H4 (cell line): ENCODE results near the gene GNG11. TPM values are rescaled to one million over a fixed set of nuclear protein-coding genes. Genes with fewer than 3 reads are reported as not detected.

Experiments used
- DNase-seq: peaks from one replicate; pipeline ENCODE4 v3.0.0-alpha.2; 2015; ENCODE audit warnings: low spot score
- total RNA-seq: library from RNA; depleted of rRNA; stranded (reverse); fragments of >200 nt; shearing (Covaris generic); gene quantifications from 2 replicates; pipeline ENCODE4 v1.2.3, GENCODE V29; 2014; rRNA removed

The GNG11 gene
- 57.1 and 58.5 TPM in 2 replicates for total RNA-seq

- DNase-seq, result peak; percentile 85
These were observed at the start of gene GNG11 for GRCh38 chr7:93921607-93922566. GNG11 (plus strand) TSS chr7:93921735; CDS start chr7:93922138, 403 bp downstream.

GRCh38 chr7:93873998-93874574 is 47.4 kb upstream of the GNG11 start:
- DNase-seq, result no peak

- peak; percentile 24 for DNase-seq
These were observed 43.8 kb upstream of the GNG11 start for GRCh38 chr7:93877742-93878141.

- no peak for DNase-seq
These were observed 42.2 kb upstream of the GNG11 start for GRCh38 chr7:93879356-93879755.

GRCh38 chr7:93882468-93882867 is 39.1 kb upstream of the GNG11 start:
- no peak for DNase-seq

GRCh38 chr7:93883078-93883916 is 38.2 kb upstream of the GNG11 start:
- DNase-seq, result no peak

- no peak for DNase-seq
These were observed 37.6 kb upstream of the GNG11 start for GRCh38 chr7:93883917-93884345.

GRCh38 chr7:93884541-93884940 is 37.0 kb upstream of the GNG11 start:
- DNase-seq, result no peak

GRCh38 chr7:93889261-93889660 is 32.3 kb upstream of the GNG11 start:
- no peak for DNase-seq

- DNase-seq, result no peak
These were observed 31.5 kb upstream of the GNG11 start for GRCh38 chr7:93890041-93890463.

- DNase-seq, result peak; percentile 52
These were observed 31.0 kb upstream of the GNG11 start, which contains the start of gene TFPI2 for GRCh38 chr7:93890464-93891068. TFPI2 (minus strand) TSS chr7:93890753; CDS start chr7:93890678, 75 bp downstream.

GRCh38 chr7:93894426-93894825 is 27.1 kb upstream of the GNG11 start:
- DNase-seq, result no peak

GRCh38 chr7:93894966-93895640 is 26.4 kb upstream of the GNG11 start:
- DNase-seq, result no peak

- DNase-seq, result no peak
These were observed 25.5 kb upstream of the GNG11 start for GRCh38 chr7:93895859-93896600.

- DNase-seq, result no peak
These were observed 23.9 kb upstream of the GNG11 start for GRCh38 chr7:93897680-93898079.

GRCh38 chr7:93902777-93903423 is 18.6 kb upstream of the GNG11 start:
- DNase-seq, result peak; percentile 53

GRCh38 chr7:93906267-93906666 is 15.3 kb upstream of the GNG11 start, which contains the start of gene GNGT1:
GNGT1 (plus strand) TSS chr7:93906567; CDS start chr7:93906747, 180 bp downstream.
- no peak for DNase-seq

GRCh38 chr7:93910076-93910994 is 11.2 kb upstream of the GNG11 start:
- peak; percentile 52 for DNase-seq
